Pancreas (tissue), 10 donors: ENCODE results near the gene HEG1. TPM values are rescaled to one million over a fixed set of nuclear protein-coding genes. Genes with fewer than 3 reads are reported as not detected.

Experiments used
- ATAC-seq, 4 donors: fragments of 200-7000 bp; cut with Tn5 transposase; one replicate each; pipeline versions ENCODE4 v1.8.0 to v1.9.1; 2020; ENCODE audit warnings: mild to moderate bottlenecking in 4 of 4, moderate library complexity in 4 of 4
- DNase-seq, 6 donors: peaks; one replicate each; pipeline ENCODE4 v3.0.0-alpha.2; 2020
- FAIRE-seq: peaks from 2 replicates; lab custom pipeline; 2012; peaks lifted over from hg19 to GRCh38; lab: Jason Lieb, UNC
- H3K27ac ChIP-seq, 4 donors: fragments of 200-600 bp; sonication (generic); 1 replicate in 3 of 4; 2 replicates in 1 of 4; pipeline versions ENCODE4 v1.5.0 to v1.8.0; 2020
- H3K27me3 ChIP-seq, 4 donors: fragments of 200-600 bp; one replicate each; pipeline ENCODE4 v1.8.0; 2021
- H3K36me3 ChIP-seq, 3 donors: fragments of 200-600 bp; sonication (generic) in 1 of 3; one replicate each; pipeline versions ENCODE4 v1.5.0 to v1.8.0; 2020 to 2021
- H3K4me1 ChIP-seq, 3 donors: fragments of 200-600 bp; one replicate each; pipeline ENCODE4 v1.8.0; 2021
- H3K4me3 ChIP-seq, 4 donors: fragments of 200-600 bp; sonication (generic) in 2 of 4; one replicate each; pipeline versions ENCODE4 v1.5.0 to v1.8.0; 2020 to 2021
- H3K9me3 ChIP-seq, 4 donors: fragments of 200-600 bp; one replicate each; pipeline ENCODE4 v1.8.0; 2021
- WGBS, 2 donors: extraction: QIAGEN DNeasy Blood & Tissue Kit; methylation state at CpG; one replicate each; pipeline ENCODE4 v1.1.7; 2013; 5-methylcytosine and 5-hydroxymethylcytosine counted together
- intact Hi-C, 3 donors: fragments of 100-400 bp; cut with DNase I; formaldehyde crosslinking; loops; one replicate each; pipeline versions ENCODE4 v1.11.1 to v1.14.2; 2022
- polyA plus RNA-seq, 2 donors: library from polyadenylated mRNA; stranded (reverse); fragments of 200-250 nt; gene quantifications; one replicate each; pipeline ENCODE4 v1.2.3, GENCODE V29; 2013
- total RNA-seq, 6 donors: library from RNA; stranded (reverse); fragmentation: NEBNext Ultra II Directional in 4 of 6; extraction: Animal tissue kit (Norgen Biotek cat#: 25700) in 4 of 6; gene quantifications; one replicate each; pipeline versions ENCODE4 v1.2.1 to v1.2.4, GENCODE V29; 2021 to 2023
- TF ChIP-seq, protein P1 (sequence below), 4 donors: fragments of 200-600 bp; sonication (generic) in 3 of 4; IDR thresholded peaks; one replicate each; pipeline versions ENCODE4 v1.5.0 to v1.8.0; 2021; ENCODE audit warnings: antibody characterized with exemption in 4 of 4
- donor health status: healthy with polysubstance abuse.
- donor health status: DM: no; HTN: no; CAD: no; lungs with moderate emphysema.
- donor health status: DM: no; HTN: no; CAD: no.
- donor health status: control.
- donor health status: control.
- donor health status: Bipolar disorder and iron deficiency.
- donor health status: DM: yes; HTN: yes; CAD: no.
- donor health status: DM: no; HTN: no; CAD: no.
- donor health status: DM: no; HTN: no; CAD: no.
- donor health status: DM: yes; HTN: yes; CAD: no.

The HEG1 gene
- total and polyA plus RNA-seq, 8 donors, result 9.6 to 36.6 (median 20.9) TPM

DNA sequence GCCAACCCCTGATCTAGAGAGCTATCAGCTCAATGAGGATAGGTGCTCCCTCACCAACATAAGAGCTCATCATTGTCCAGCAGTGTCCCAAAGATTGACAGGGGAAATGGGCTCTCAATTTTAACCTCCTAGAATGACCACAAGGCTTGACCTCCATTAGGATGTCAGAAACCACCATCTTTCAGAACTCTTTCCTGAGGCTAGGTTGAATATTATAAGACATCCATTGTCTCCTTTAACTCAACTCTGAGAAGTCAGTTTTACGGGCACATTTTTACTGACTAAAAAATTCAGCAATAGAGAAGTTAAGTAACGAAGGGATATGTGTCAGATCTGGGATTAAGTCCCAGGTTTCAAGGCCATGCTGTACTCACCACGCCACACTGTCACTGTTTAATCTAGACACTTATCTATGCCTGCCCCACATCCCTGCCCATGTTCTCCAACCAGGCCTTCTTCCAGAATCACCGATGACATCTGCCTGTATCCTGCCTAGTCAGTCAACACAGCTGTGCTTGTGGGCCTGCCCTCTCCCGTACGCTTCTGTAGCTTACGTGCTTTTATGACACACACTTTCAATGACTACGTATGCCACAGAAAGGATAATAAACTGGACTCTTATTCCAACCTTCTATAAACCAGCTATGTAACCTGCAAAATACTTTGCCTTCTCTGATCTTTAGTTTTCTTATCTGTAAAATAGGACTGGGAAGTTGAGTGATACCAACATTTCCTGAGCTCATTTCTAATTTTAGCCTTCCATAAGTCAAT, 104.1 kb downstream of the HEG1 start:
- no peak for DNase-seq
- Histone ChIP-seq H3K4me3 (no peak overlapping the region), H3K9me3 (no peaks in the 10 kb centered on the region), H3K27ac (no peak overlapping the region), H3K27me3 (no peaks in the 10 kb centered on the region), H3K4me1 (peaks cover 0 to 5% (median 0%) of the 10 kb centered on the region in 3 donors), H3K36me3 (no peaks in the 10 kb centered on the region)
- TF ChIP-seq, protein P1, sequence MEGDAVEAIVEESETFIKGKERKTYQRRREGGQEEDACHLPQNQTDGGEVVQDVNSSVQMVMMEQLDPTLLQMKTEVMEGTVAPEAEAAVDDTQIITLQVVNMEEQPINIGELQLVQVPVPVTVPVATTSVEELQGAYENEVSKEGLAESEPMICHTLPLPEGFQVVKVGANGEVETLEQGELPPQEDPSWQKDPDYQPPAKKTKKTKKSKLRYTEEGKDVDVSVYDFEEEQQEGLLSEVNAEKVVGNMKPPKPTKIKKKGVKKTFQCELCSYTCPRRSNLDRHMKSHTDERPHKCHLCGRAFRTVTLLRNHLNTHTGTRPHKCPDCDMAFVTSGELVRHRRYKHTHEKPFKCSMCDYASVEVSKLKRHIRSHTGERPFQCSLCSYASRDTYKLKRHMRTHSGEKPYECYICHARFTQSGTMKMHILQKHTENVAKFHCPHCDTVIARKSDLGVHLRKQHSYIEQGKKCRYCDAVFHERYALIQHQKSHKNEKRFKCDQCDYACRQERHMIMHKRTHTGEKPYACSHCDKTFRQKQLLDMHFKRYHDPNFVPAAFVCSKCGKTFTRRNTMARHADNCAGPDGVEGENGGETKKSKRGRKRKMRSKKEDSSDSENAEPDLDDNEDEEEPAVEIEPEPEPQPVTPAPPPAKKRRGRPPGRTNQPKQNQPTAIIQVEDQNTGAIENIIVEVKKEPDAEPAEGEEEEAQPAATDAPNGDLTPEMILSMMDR (IDR thresholded peaks at IDR 0.05), result no peak
- ATAC-seq, result peak in 2 of 4 donors; percentile 35 to 40
- FAIRE-seq, result no peak
- 63 to 69% methylated on average over 8 of the region's 8 CpGs for WGBS, 2 donors
- intact Hi-C loops, result no loop called here

DNA sequence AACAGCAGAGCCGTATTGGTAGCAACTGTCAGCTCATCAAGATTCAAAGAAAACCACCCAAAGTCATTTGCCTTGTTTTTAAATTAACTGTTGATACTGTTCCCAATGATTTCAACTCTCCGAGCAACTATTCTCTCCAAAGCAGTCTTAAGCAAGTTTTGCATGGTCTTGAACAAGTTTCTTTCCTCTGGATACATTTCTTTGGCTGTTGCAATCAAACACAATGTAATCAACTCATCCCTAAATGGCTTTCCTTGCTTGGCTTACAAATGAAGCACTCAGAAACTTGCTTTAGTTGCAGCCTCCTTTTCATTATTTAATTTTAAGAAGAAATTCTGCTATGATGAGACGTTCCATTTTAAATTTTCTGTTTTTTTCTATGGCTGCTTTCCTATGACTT, 105.8 kb downstream of the HEG1 start:
- intact Hi-C loops, result no loop called here
- Histone ChIP-seq H3K4me1 (peaks cover 0 to 5% (median 0%) of the 10 kb centered on the region in 3 donors), H3K27me3 (no peaks in the 10 kb centered on the region), H3K36me3 (no peaks in the 10 kb centered on the region), H3K9me3 (no peaks in the 10 kb centered on the region), H3K27ac (no peak overlapping the region), H3K4me3 (no peak overlapping the region)
- DNase-seq (no peak), FAIRE-seq (no peak), ATAC-seq (no peak)
- TF ChIP-seq, protein P1 (IDR thresholded peaks at IDR 0.05), result no peak
- 81 to 83% methylated on average over 3 of the region's 3 CpGs for WGBS, 2 donors

DNA sequence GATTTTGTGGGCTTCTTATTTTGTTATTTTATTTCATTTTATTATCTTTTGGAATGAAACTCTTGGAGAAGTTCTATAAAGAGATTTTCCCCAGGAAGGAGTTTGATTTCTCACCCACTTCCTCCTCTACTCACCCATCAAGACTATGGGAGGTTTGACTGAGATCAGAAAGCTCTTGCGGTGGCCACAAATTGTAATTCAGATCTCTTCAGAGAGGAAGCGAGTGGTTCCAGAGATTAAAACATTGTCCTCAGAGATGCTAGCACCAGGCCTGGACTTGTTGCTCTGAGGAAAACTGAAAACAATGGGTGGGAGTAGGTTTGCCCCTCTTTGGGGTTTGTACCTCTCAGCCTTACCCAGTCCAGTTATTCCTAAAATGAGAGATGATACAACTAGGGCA, 113.2 kb downstream of the HEG1 start:
- ATAC-seq (no peak), FAIRE-seq (no peak), DNase-seq (no peak)
- H3K27ac ChIP-seq, result no peak overlapping the region
- no peaks in the 10 kb centered on the region for H3K36me3 ChIP-seq
- H3K9me3 ChIP-seq, result no peaks in the 10 kb centered on the region
- intact Hi-C loops, result no loop called here
- TF ChIP-seq, protein P1 (IDR thresholded peaks at IDR 0.05), result no peak
- 94 to 98% methylated on average over 2 of the region's 2 CpGs for WGBS, 2 donors
- H3K4me1 ChIP-seq, result no peaks in the 10 kb centered on the region
- no peak overlapping the region for H3K4me3 ChIP-seq
- H3K27me3 ChIP-seq, result no peaks in the 10 kb centered on the region

DNA sequence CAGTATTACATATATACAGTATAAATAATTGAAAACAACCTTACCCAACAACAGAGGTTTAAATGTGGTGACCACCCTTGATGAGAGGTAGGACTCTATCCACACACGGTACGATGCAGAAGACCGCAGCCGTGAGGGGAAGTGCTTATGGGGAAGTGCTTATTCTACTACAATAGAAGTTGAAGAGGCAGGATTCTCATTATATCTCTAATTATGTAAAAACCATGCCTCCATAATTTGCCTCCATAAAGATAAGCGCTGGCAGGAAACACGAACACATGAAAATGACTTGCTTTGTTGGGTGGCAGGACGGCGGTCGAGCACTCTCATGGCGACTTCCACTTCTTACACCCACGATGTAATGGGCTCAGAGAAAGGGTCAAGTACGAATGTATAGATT, 114.0 kb downstream of the HEG1 start:
- Histone ChIP-seq H3K27ac (no peak overlapping the region), H3K27me3 (no peaks in the 10 kb centered on the region), H3K36me3 (no peaks in the 10 kb centered on the region), H3K9me3 (no peaks in the 10 kb centered on the region), H3K4me3 (no peak overlapping the region), H3K4me1 (no peaks in the 10 kb centered on the region)
- TF ChIP-seq, protein P1 (IDR thresholded peaks at IDR 0.05), result no peak
- DNase-seq, result no peak
- intact Hi-C loops, result no loop called here
- WGBS, 2 donors, result 88 to 89% methylated on average over 12 of the region's 12 CpGs
- ATAC-seq, result no peak
- FAIRE-seq, result no peak

DNA sequence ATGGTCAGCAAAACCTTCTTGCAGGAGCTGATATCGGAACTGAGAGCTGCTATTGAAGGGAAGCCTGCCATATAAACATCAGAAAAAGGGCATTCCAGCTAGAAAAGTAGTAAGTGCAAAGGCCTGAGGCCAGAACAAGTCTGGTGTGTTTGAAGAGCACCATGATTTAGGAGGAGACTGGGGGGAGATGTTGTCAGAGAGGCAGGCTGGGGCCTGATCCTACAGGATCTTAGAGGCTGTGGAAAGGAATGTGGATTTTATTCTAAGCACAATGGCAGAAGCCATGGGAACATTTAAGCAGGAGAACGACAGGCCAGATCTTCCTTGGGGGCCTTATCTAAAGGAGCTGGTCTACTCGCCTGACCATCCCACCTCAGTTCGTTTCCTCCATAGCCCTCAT, 116.1 kb downstream of the HEG1 start:
- TF ChIP-seq, protein P1 (IDR thresholded peaks at IDR 0.05), result no peak
- ATAC-seq (no peak), FAIRE-seq (no peak), DNase-seq (no peak)
- no peaks in the 10 kb centered on the region for H3K9me3 ChIP-seq
- intact Hi-C loops, result loop anchor here in 1 of 3 donors (10.0 kb wide), 2 partner anchors 45 to 495 kb away; no protein-coding TSS in a partner anchor
- 81 to 85% methylated on average over 4 of the region's 4 CpGs for WGBS, 2 donors
- H3K4me1 ChIP-seq, result no peaks in the 10 kb centered on the region
- H3K27ac ChIP-seq, result no peak overlapping the region
- H3K4me3 ChIP-seq, result no peak overlapping the region
- no peaks in the 10 kb centered on the region for H3K27me3 ChIP-seq
- H3K36me3 ChIP-seq, result no peaks in the 10 kb centered on the region
